Measurements from ENCODE around the gene MEIS1. TPM values are rescaled to one million over a fixed set of nuclear protein-coding genes. Genes with fewer than 3 reads are reported as not detected.

Gene MEIS1
- total and polyA plus RNA-seq, 2 of the 8 experiments (the other 6 are each of a cell fraction or from before 2014, with no cell fraction given): 0.17 to 1.2 TPM

DNA sequence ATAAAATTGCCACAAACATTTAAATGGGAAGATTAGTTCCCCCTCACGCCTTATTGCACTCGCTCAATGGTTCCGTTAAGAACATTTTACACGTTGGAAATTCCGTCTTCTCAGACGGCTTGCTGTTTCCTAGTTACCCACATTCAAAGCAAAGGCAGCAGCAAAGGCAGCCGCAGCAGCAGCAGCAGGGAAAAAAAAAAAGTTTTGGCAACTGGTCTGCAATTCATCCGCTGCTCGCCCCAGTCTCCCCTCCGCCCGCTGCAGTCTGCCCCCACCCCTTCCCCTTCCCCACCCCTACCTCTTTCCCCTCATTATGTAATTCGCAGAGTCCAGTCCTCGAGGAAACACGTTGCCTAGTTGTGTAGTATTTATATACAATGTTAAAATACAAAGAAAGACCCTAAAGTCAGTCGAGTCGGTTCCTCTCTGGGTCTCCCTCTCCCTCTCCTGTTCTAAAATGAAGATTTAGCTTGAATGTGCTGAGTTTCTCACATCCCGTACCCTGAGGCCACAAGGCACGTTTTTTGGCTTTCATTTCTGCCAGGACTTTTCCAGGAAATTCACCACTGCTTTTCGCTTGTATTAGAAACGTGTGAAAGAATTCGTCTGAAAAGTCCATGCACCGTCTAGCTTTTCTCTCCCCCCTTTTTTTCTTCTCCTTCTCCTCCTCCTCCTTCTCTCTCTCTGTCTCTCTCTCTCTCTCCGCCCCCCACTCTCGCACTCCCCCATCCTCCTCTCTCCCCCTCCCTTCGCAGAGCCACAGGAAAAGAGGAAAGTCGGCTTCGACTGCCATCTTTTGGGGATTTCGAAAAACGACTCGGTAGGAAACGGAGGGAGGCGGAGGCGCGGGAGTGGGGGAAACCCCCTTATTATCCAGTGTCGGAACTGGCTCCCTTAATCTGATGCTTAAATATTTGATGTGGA lies 140.0 kb downstream of the MEIS1 start (continued):
- TF ChIP-seq, protein P1, sequence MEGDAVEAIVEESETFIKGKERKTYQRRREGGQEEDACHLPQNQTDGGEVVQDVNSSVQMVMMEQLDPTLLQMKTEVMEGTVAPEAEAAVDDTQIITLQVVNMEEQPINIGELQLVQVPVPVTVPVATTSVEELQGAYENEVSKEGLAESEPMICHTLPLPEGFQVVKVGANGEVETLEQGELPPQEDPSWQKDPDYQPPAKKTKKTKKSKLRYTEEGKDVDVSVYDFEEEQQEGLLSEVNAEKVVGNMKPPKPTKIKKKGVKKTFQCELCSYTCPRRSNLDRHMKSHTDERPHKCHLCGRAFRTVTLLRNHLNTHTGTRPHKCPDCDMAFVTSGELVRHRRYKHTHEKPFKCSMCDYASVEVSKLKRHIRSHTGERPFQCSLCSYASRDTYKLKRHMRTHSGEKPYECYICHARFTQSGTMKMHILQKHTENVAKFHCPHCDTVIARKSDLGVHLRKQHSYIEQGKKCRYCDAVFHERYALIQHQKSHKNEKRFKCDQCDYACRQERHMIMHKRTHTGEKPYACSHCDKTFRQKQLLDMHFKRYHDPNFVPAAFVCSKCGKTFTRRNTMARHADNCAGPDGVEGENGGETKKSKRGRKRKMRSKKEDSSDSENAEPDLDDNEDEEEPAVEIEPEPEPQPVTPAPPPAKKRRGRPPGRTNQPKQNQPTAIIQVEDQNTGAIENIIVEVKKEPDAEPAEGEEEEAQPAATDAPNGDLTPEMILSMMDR (IDR thresholded peaks at IDR 0.05; ENCODE audit: control extremely low read depth in 1 of 3, insufficient read depth in 1 of 3, low read depth in 1 of 3, low read length in 3 of 3): peak; percentile 52 to 65 (median 62)
- TF ChIP-seq RAD21 (IDR thresholded peaks at IDR 0.05 in 1 of 2, conservative IDR thresholded peaks at IDR 0.05 in 1 of 2; ENCODE audit: low read depth in 2 of 2, low read length in 2 of 2) (peak; percentile 86 to 87), EGR1 (IDR thresholded peaks at IDR 0.05; ENCODE audit: borderline replicate concordance, low read depth, low read length) (0 out of 2 replicates have a peak, but pooled peaks have one; percentile 65), KDM1A (IDR thresholded peaks at IDR 0.05; ENCODE audit: borderline replicate concordance, low read length) (no peak), TCF12 (IDR thresholded peaks at IDR 0.05; ENCODE audit: low read depth, low read length) (0 out of 2 replicates have a peak, but pooled peaks have one; percentile 41)

Data from H1 (cell line).